ENCODE results near the gene GRK5.
"Not testable (repeated sequence)": the region's sequence is repeated elsewhere in the genome, so short reads cannot be mapped to it uniquely, and the experiment has no call there.

The GRK5 gene

DNA sequence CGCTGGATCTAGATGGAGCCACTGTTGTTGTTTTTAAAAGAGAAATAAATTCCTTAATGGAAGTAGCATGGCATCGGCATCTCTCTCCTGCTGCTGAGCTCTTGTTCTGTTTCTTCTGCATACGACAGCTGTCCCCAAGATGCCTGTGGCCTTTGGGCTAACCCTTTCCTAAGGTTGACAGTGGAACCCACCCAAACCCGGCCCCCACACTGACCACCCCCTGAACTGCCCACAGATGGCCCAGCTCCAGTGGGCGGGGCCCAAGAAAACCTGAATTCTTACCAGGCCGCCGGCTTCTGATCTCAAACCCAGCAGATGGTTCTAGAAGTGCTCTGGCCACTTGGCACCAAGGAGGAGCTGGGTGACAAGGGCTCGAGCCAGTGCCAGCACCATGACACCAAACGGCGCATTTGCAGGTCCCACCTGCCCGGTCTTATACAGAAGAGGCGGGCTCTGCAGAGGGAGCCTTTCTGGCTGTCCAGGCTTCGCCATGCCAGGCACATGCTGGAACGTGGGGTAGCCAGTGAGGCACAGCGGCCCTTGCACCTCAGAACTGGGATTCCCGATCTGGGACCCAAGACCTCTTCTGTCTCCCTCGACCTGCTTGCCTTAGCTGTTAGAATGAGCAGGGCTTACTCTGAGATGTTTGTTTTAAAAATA lies 252.4 kb downstream of the GRK5 start:
- no peak for DNase-seq (ENCODE audit: low read depth, low spot score)

DNA sequence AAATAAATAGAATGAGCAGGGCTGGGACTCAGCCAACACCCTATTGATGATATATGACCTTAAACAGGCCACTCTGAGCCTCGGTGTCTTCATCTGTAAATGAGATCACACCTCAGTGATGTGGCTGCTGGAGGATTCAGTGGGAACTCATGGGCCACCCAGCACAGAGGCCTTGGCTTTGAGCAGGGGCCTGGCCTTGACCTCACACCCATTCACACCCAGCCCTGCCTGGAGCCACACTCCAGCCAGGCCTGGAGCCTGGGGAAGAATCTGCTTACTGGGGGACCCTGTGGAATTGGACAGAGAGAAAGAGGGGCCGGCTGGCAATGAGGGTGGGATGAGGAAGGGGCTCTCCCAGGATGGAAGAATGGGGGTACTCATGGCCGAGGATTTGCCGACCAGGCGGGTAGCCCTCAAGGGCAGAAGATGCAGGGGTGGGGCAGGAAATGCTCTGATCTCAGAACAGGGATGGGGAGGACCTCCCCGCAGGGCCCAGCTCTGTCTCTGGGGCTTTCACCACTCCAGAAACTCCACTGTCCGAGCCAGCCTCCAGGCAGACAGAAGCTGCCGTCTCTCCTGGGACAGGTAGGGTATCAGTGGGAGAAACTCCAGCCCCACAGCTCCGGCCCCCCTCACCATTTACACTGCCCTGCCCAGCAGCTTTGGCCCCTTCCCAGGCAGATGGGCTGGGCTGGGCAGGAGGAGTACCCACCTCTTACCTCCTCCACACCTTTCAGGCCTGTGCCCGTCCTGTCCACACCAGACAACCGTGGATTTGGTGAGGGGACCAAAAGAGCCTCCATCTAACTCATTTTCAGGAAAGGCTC lies 253.2 kb downstream of the GRK5 start:
- no peak for DNase-seq (ENCODE audit: low read depth, low spot score)

- no peak for DNase-seq (ENCODE audit: low read depth, low spot score)
Measured at GRCh38 chr10:119461380-119461779, 254.0 kb downstream of the GRK5 start.

DNA sequence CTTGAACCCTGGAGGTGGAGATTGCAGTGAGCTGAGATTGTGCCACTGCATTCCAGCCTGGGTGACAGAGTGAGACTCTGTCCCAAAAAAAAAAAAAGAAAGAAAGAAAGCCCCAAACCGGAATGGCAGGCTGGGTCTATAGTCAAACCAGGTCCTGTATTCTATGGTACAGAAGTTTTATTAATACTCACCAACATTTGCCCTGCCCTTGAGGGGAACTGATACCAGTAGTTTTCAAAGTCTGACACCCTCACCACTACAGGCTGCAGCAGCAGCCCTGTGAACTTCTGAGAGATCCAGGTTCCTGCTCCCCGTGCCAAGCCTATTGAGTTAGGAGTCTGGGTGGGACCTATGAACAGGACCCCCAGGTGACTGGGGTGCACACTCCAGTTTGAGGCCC lies 254.6 kb downstream of the GRK5 start:
- DNase-seq (ENCODE audit: low read depth, low spot score) = no peak

DNA sequence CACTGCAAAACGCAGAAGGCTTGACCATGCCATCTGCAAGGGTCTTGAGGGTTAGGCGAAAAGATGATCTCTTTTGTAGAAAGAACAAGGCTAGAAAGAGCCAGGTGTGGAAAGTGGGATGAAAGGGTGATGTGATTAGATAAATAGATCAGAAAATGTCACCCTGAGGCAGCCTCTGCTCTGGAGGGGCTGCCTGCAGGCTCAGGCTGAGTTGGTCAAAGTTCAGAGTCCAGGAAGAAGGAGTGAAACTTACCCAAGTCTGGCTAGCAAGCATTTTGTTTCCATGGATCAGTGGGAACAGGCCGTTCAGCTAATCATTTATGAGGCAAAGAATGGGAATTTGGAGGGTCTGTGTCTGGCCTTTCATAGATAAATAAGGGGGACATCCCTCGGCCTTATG lies 255.4 kb downstream of the GRK5 start:
- no peak for DNase-seq (ENCODE audit: low read depth, low spot score)

- DNase-seq (ENCODE audit: low read depth, low spot score) = not testable (repeated sequence)
Measured at GRCh38 chr10:119463195-119463594, 255.8 kb downstream of the GRK5 start.

DNA sequence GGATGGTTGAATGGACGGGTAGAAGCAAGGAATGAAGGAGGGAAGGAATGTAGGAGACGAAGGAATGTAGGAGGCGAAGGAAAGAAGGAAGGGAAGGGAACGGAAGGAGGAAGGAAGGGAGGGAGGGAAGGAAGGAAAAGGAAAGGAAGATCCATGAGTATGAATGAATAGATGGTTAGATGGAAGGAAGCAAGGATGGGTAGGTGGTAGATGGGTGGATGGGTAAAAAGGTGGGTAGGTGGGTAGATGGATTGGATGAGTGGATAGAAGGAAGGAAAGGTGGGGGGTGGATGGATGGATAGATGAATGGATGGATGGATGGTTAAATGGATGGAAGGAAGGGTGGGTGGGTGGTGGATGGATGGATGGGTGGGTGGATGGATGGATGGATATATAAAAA lies 257.7 kb downstream of the GRK5 start:
- DNase-seq (ENCODE audit: low read depth, low spot score) = no peak

DNA sequence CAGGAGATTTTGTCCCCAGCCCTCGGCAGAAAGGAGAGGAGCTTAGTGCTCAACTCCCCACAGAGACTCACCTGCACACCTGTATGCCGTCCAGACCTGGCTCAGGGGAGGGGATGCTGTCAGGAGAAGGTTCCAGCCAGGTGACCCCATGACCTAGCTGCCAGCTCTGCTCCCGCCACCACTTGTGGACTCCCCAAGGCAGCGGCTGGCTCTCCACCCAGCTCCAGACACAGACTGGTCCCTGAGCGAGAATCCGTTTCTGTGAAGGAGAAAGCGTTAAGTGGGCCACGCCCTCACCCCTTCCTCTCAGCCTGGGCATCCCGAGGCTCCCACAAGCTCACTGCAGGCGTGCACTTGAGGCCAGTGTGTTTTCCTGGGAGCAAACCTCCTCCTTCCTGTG lies 258.7 kb downstream of the GRK5 start:
- DNase-seq (ENCODE audit: low read depth, low spot score) = no peak

GRCh38 chr10:119466655-119467054 lies 259.3 kb downstream of the GRK5 start:
- no peak for DNase-seq (ENCODE audit: low read depth, low spot score)

DNA sequence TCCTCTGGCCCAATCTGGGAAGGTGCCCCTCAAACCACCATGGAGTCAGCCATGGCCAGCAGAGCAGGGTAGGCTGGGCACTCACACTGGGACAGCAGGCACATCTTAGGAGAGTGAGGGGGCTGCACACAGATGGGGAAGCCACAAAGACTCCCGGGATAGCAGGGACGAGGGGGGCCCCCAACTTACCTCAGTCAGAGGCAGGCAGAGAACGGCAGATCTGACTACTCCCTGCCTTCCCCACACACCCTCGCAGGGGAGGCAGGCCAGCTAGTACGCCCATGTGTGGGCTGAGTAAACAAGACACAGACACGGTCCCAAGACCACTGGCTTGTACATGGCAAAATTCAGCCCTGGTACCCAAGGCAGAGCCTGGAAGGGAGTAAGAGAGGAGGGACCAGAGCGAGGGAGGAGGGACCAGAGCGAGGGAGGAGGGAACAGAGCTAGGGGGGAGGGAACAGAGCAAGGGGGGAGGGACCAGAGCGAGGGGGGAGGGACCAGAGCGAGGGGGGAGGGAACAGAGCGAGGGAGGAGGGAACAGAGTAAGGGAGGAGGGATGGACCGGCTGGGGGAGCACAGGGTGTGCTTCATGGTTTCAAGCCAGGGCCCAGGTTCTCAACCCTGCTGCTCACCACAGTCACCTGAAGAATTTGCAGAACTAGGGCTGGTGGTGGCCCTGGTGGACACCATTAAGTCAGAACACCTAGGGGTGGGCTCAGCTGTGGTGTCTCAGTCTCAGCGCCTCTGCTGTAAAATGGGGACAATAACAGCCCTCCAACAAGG lies 261.4 kb downstream of the GRK5 start:
- DNase-seq (ENCODE audit: low read depth, low spot score) = no peak

GRCh38 chr10:119469325-119469707 lies 261.9 kb downstream of the GRK5 start:
- DNase-seq (ENCODE audit: low read depth, low spot score) = no peak

DNA sequence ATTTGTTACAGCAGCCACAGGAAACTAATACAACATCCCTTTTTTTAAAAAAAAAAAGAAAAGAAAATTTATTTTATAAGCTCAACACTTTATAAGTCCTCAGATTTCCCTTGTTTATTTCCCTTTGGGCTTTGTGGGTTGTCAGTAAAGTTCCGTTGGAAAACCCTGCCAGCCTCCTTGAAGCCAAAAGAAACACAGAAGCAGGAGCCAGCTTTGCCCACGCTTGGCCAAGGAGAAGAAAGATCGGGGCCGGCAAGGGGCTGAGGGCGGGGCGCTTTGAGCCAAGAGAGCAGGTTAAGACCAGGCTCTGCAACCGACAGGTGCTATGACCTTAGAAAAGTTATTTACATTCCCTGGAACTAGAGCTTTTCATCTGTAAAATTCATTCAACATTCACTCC lies 262.5 kb downstream of the GRK5 start:
- no peak for DNase-seq (ENCODE audit: low read depth, low spot score)

GRCh38 chr10:119470920-119471702 lies 263.7 kb downstream of the GRK5 start:
- DNase-seq (ENCODE audit: low read depth, low spot score) = no peak

GRCh38 chr10:119473771-119474170 lies 266.4 kb downstream of the GRK5 start:
- no peak for DNase-seq (ENCODE audit: low read depth, low spot score)

- DNase-seq (ENCODE audit: low read depth, low spot score) = no peak
Measured at GRCh38 chr10:119474606-119475005, 267.2 kb downstream of the GRK5 start.

DNA sequence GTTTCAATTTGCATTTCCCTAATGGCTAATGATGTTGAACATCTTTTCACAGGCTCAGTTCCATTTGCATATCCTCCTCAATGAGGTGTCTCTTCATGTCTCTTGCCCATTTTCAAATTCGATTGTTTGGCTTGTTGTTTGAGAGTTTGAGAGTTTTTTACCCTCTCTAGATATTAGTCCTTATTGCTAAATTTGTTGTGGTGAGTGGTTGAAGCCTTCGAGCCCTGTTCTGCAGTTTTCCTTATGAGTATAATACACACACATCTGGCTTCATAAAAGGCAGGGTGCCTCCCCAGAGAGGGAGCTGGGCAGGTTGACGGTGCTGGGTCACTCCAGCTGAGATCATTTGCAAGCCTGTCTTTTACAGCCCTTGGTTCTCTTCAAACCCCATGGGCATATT lies 270.1 kb downstream of the GRK5 start:
- DNase-seq (ENCODE audit: low read depth, low spot score) = no peak

DNA sequence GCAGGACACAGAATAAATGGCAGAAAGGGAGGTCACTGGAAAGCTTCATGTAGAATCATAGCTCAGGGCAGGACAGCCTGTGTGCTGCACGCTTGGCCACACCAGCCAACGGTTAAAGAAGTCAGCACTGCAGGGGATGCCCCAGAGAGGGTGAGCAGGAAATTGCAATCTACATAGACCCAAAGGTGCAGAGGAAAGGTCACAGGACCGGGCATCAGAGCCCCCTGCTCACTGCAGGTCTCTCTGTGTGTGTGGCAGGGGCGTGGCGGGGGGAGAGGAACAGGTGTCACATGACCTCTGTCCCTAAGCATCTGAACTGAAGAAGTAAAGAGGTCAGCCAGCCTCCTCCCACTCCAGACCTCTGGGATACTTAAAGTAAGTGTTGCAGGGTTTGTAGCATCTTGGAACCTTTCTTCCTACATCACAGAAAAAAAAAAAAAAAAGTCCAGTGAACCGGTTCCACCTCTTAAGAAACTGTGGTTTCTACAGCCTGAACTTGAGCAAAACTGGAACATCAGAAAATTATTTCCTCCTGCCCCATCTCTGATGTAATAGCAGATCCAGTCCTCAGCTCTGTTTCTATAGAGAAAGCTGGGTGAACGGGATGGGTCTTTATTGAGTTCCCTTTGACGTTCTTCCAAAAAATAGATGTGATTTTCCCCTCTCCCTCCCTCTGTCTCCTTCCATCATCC lies 270.9 kb downstream of the GRK5 start:
- DNase-seq (ENCODE audit: low read depth, low spot score) = no peak

GRCh38 chr10:119478811-119479341 lies 271.5 kb downstream of the GRK5 start:
- DNase-seq (ENCODE audit: low read depth, low spot score) = no peak

- no peak for DNase-seq (ENCODE audit: low read depth, low spot score)
Measured at GRCh38 chr10:119479532-119479931, 272.2 kb downstream of the GRK5 start.

GRCh38 chr10:119480667-119481066 lies 273.3 kb downstream of the GRK5 start:
- no peak for DNase-seq (ENCODE audit: low read depth, low spot score)
